WTC11 (cell line): Measurements from ENCODE around the gene SCGB1A1. TPM values are rescaled to one million over a fixed set of nuclear protein-coding genes. Genes with fewer than 3 reads are reported as not detected.

ENCODE experiments used
- ATAC-seq: fragments of 200-7000 bp; cut with Tn5 transposase; 2 replicates; pipeline ENCODE4 v1.10.0; 2021; ENCODE audit warnings: mild to moderate bottlenecking, moderate library complexity
- CTCF ChIA-PET: fragments of 300-600 bp; sonication (Branson Sonifier 250); formaldehyde crosslinking; loops from one replicate; lab custom pipeline; 2021; ENCODE audit warnings: antibody characterized with exemption; lab: Charles Lee
- POLR2A ChIA-PET: fragments of 350-600 bp; sonication (Branson Sonifier 250); formaldehyde crosslinking; loops from one replicate; lab custom pipeline; 2021; ENCODE audit warnings: antibody characterized with exemption; lab: Charles Lee
- DNase-seq: peaks from one replicate; pipeline ENCODE4 v3.0.0; 2021; ENCODE audit warnings: low spot score
- H3K27ac Mint-ChIP-seq: 2 replicates; pipeline ENCODE4 v1.8.0; 2021; ENCODE audit warnings: mixed read lengths
- H3K27me3 Mint-ChIP-seq: 2 replicates; pipeline ENCODE4 v1.8.0; 2021; ENCODE audit warnings: low read depth, mild to moderate bottlenecking, moderate library complexity, mixed read lengths
- H3K36me3 Mint-ChIP-seq: 2 replicates; pipeline ENCODE4 v1.8.0; 2021; ENCODE audit warnings: mixed read lengths
- H3K4me1 Mint-ChIP-seq: 2 replicates; pipeline ENCODE4 v1.8.0; 2022; ENCODE audit warnings: mixed read lengths
- H3K4me3 Mint-ChIP-seq: 2 replicates; pipeline ENCODE4 v1.8.0; 2021; ENCODE audit warnings: mild to moderate bottlenecking, moderate library complexity, mixed read lengths
- H3K9me3 Mint-ChIP-seq: 2 replicates; pipeline ENCODE4 v1.8.0; 2021; ENCODE audit warnings: mixed read lengths
- ATF3 ChIP-seq: sonication (generic); formaldehyde crosslinking; conservative IDR thresholded peaks from 2 replicates; pipeline ENCODE4 v1.8.1; 2022; ENCODE audit warnings: mild to moderate bottlenecking, missing genetic modification reagents
- CREB1 ChIP-seq: sonication (generic); formaldehyde crosslinking; IDR thresholded peaks from 2 replicates; pipeline ENCODE4 v1.8.0; 2023; ENCODE audit warnings: mild to moderate bottlenecking, missing genetic modification reagents
- E2F1 ChIP-seq: sonication (generic); formaldehyde crosslinking; IDR thresholded peaks from 2 replicates; pipeline ENCODE4 v1.8.0; 2022; ENCODE audit warnings: mild to moderate bottlenecking, missing genetic modification reagents
- ERG ChIP-seq: fragments of 250-450 bp; sonication (Bioruptor Pico); IDR thresholded peaks from 2 replicates; pipeline ENCODE4 v1.8.0; 2021; ENCODE audit warnings: mild to moderate bottlenecking
- ETV6 ChIP-seq: sonication (generic); formaldehyde crosslinking; IDR thresholded peaks from 2 replicates; pipeline ENCODE4 v1.8.1; 2022; ENCODE audit warnings: mild to moderate bottlenecking, missing genetic modification reagents
- GRHL2 ChIP-seq: fragments of 250-450 bp; sonication (Bioruptor Pico); IDR thresholded peaks from 2 replicates; pipeline ENCODE4 v1.8.0; 2022; ENCODE audit warnings: mild to moderate bottlenecking, moderate library complexity; ENCODE audit not compliant: insufficient replicate concordance, severe bottlenecking
- GTF2I ChIP-seq: fragments of 250-450 bp; sonication (Bioruptor Pico); conservative IDR thresholded peaks from 2 replicates; pipeline ENCODE4 v1.4.0; 2021; ENCODE audit warnings: mild to moderate bottlenecking
- IRF2 ChIP-seq: sonication (generic); formaldehyde crosslinking; IDR thresholded peaks from 2 replicates; pipeline ENCODE4 v1.8.0; 2022; ENCODE audit warnings: low read depth, missing genetic modification reagents, borderline replicate concordance
- MAX ChIP-seq: sonication (generic); formaldehyde crosslinking; IDR thresholded peaks from 2 replicates; pipeline ENCODE4 v1.8.0; 2022; ENCODE audit warnings: mild to moderate bottlenecking, missing genetic modification reagents
- MLX ChIP-seq: sonication (generic); formaldehyde crosslinking; IDR thresholded peaks from 2 replicates; pipeline ENCODE4 v1.8.1; 2023; ENCODE audit warnings: mild to moderate bottlenecking, missing genetic modification reagents, moderate library complexity
- NFATC4 ChIP-seq: fragments of 250-450 bp; sonication (Bioruptor Pico); IDR thresholded peaks from 2 replicates; pipeline ENCODE4 v1.9.0; 2021; ENCODE audit warnings: mild to moderate bottlenecking
- NFE2L1 ChIP-seq: sonication (generic); formaldehyde crosslinking; IDR thresholded peaks from 2 replicates; pipeline ENCODE4 v1.8.1; 2023; ENCODE audit warnings: missing genetic modification reagents
- OVOL2 ChIP-seq: fragments of 250-450 bp; sonication (Bioruptor Pico); IDR thresholded peaks from 2 replicates; pipeline ENCODE4 v1.9.0; 2021; ENCODE audit warnings: mild to moderate bottlenecking, borderline replicate concordance
- PRRX2 ChIP-seq: fragments of 250-450 bp; sonication (Bioruptor Pico); IDR thresholded peaks from 2 replicates; pipeline ENCODE4 v1.8.0; 2021; ENCODE audit warnings: mild to moderate bottlenecking
- SMAD4 ChIP-seq: sonication (generic); formaldehyde crosslinking; IDR thresholded peaks from 2 replicates; pipeline ENCODE4 v1.8.0; 2022; ENCODE audit warnings: mild to moderate bottlenecking, missing genetic modification reagents
- STAT6 ChIP-seq: sonication (generic); formaldehyde crosslinking; conservative IDR thresholded peaks from 2 replicates; pipeline ENCODE4 v1.8.1; 2023; ENCODE audit warnings: mild to moderate bottlenecking, low read depth, missing genetic modification reagents, moderate library complexity
- ZBTB43 ChIP-seq: sonication (generic); formaldehyde crosslinking; IDR thresholded peaks from 2 replicates; pipeline ENCODE4 v1.8.1; 2023; ENCODE audit warnings: mild to moderate bottlenecking, missing genetic modification reagents
- ZMAT4 ChIP-seq: fragments of 250-450 bp; sonication (Bioruptor Pico); IDR thresholded peaks from 2 replicates; pipeline ENCODE4 v1.9.0; 2021; ENCODE audit warnings: mild to moderate bottlenecking
- ZNF219 ChIP-seq: sonication (generic); formaldehyde crosslinking; IDR thresholded peaks from 2 replicates; pipeline ENCODE4 v1.8.0; 2023; ENCODE audit warnings: missing genetic modification reagents, mild to moderate bottlenecking, borderline replicate concordance
- ZNF263 ChIP-seq: sonication (generic); formaldehyde crosslinking; IDR thresholded peaks from 2 replicates; pipeline ENCODE4 v1.8.1; 2022; ENCODE audit warnings: low read depth, mild to moderate bottlenecking, moderate library complexity, missing genetic modification reagents
- ZNF396 ChIP-seq: fragments of 250-450 bp; sonication (Bioruptor Pico); IDR thresholded peaks from 2 replicates; pipeline ENCODE4 v1.8.0; 2021; ENCODE audit warnings: mild to moderate bottlenecking, moderate library complexity, borderline replicate concordance
- ZNF423 ChIP-seq: fragments of 250-450 bp; sonication (Bioruptor Pico); IDR thresholded peaks from 2 replicates; pipeline ENCODE4 v2.1.2; 2022; ENCODE audit warnings: mild to moderate bottlenecking, moderate library complexity
- ZNF512 ChIP-seq: sonication (generic); formaldehyde crosslinking; IDR thresholded peaks from 2 replicates; pipeline ENCODE4 v1.8.1; 2022; ENCODE audit warnings: missing genetic modification reagents, borderline replicate concordance
- ZNF671 ChIP-seq: fragments of 250-450 bp; sonication (Bioruptor Pico); IDR thresholded peaks from 2 replicates; pipeline ENCODE4 v1.8.0; 2021; ENCODE audit warnings: mild to moderate bottlenecking
- total RNA-seq: library from RNA; stranded (reverse); gene quantifications from 3 replicates; pipeline ENCODE4 v1.2.3, GENCODE V29; 2021

Gene SCGB1A1
- total RNA-seq, 1 experiment from 2014 or later: 1.2 TPM

GRCh38 chr11:62387381-62387780 is 31.5 kb upstream of the SCGB1A1 start:
- peaks cover 7% of the 10 kb centered on the region for H3K4me1 Mint-ChIP-seq
- H3K4me3 Mint-ChIP-seq: no peak overlapping the region
- no peak overlapping the region for H3K27ac Mint-ChIP-seq
- no peaks in the 10 kb centered on the region for H3K36me3 Mint-ChIP-seq
- no peaks in the 10 kb centered on the region for H3K27me3 Mint-ChIP-seq
- TF ChIP-seq ATF3 (CRISPR knock-in tag) (no peak), ZBTB43 (CRISPR knock-in tag) (no peak), GRHL2 (no peak), E2F1 (CRISPR knock-in tag) (no peak), ZNF423 (CRISPR knock-in tag) (no peak), SMAD4 (CRISPR knock-in tag) (no peak), CREB1 (no peak), PRRX2 (CRISPR knock-in tag) (no peak), MAX (CRISPR knock-in tag) (no peak), ZNF219 (CRISPR knock-in tag) (no peak), GTF2I (no peak), ZNF263 (CRISPR knock-in tag) (no peak), ZNF671 (CRISPR knock-in tag) (no peak), ZNF396 (CRISPR knock-in tag) (no peak), MLX (no peak)
- ChIA-PET POLR2A (no interaction called here), CTCF (interaction anchor here (0.7 kb wide), 1 partner anchor 14 kb away, joined by 3 read pairs; no protein-coding TSS in a partner anchor)
- ATAC-seq (no peak), DNase-seq (peak; percentile 1)
- no peaks in the 10 kb centered on the region for H3K9me3 Mint-ChIP-seq

- Mint-ChIP-seq H3K27ac (no peak overlapping the region), H3K4me1 (no peaks in the 10 kb centered on the region), H3K36me3 (no peaks in the 10 kb centered on the region), H3K9me3 (no peaks in the 10 kb centered on the region), H3K4me3 (no peak overlapping the region), H3K27me3 (no peaks in the 10 kb centered on the region)
- CTCF ChIA-PET: interaction anchor here (0.9 to 2.7 kb wide), 3 partner anchors 13 to 154 kb away, joined by 3 to 15 read pairs (median 4); no protein-coding TSS in a partner anchor
- no peak for ATAC-seq
- POLR2A ChIA-PET: no interaction called here
- DNase-seq: no peak
- no peak for TF ChIP-seq SMAD4 (CRISPR knock-in tag)
- TF ChIP-seq NFE2L1 (CRISPR knock-in tag): no peak
- no peak for TF ChIP-seq STAT6 (CRISPR knock-in tag)
- no peak for TF ChIP-seq IRF2 (CRISPR knock-in tag)
- TF ChIP-seq ETV6: no peak
- no peak for TF ChIP-seq E2F1 (CRISPR knock-in tag)
- TF ChIP-seq OVOL2: no peak
- no peak for TF ChIP-seq ZMAT4
- no peak for TF ChIP-seq ZNF396 (CRISPR knock-in tag)
- no peak for TF ChIP-seq NFATC4
- no peak for TF ChIP-seq ERG (CRISPR knock-in tag)
- no peak for TF ChIP-seq ZNF512
These were observed 29.8 kb upstream of the SCGB1A1 start for GRCh38 chr11:62388999-62389398.
